Activated T-cell treated with anti-CD3 and anti-CD28 coated beads, Interleukin-2, amount 50 U/mL, for 72 hours (primary cell): ENCODE measurements around the gene BBX. TPM values are rescaled to one million over a fixed set of nuclear protein-coding genes. Genes with fewer than 3 reads are reported as not detected.
"Not testable (repeated sequence)": the region's sequence is repeated elsewhere in the genome, so short reads cannot be mapped to it uniquely, and the experiment has no call there.

Source experiments
- ATAC-seq, 2 donors: fragments of 150-1000 bp; cut with Tn5 transposase; replicated peaks in 1 of 2; 2 replicates each; pipeline ENCODE4 v1.10.0; 2021; ENCODE audit warnings: moderate library complexity in 2 of 2, mild to moderate bottlenecking in 1 of 2
- DNase-seq, 2 donors: peaks; one replicate each; pipeline ENCODE4 v3.0.0; 2021 to 2022; ENCODE audit warnings: mixed read lengths in 1 of 2
- H3K27ac Mint-ChIP-seq: one replicate; pipeline ENCODE4 v1.8.0; 2022; ENCODE audit warnings: mild to moderate bottlenecking, moderate library complexity, mixed read lengths
- H3K27me3 Mint-ChIP-seq: one replicate; pipeline ENCODE4 v1.8.0; 2022; ENCODE audit warnings: low read depth, mixed read lengths
- H3K36me3 Mint-ChIP-seq, 2 donors: one replicate each; pipeline ENCODE4 v1.8.0; 2022; ENCODE audit warnings: mixed read lengths in 2 of 2, mild to moderate bottlenecking in 1 of 2; ENCODE audit not compliant: insufficient read depth in 2 of 2
- H3K4me1 Mint-ChIP-seq: one replicate; pipeline ENCODE4 v1.8.0; 2022; ENCODE audit warnings: low read depth, mixed read lengths
- H3K4me3 Mint-ChIP-seq, 2 donors: one replicate each; pipeline ENCODE4 v1.8.0; 2022; ENCODE audit warnings: mild to moderate bottlenecking in 2 of 2, mixed read lengths in 2 of 2, moderate library complexity in 2 of 2
- H3K9me3 Mint-ChIP-seq, 2 donors: one replicate each; pipeline ENCODE4 v1.8.0; 2022; ENCODE audit warnings: mixed read lengths in 2 of 2
- total RNA-seq, 2 donors: library from RNA; stranded (reverse); gene quantifications; one replicate each; pipeline ENCODE4 v1.2.3, GENCODE V29; 2022

The BBX gene
- total RNA-seq, 2 donors from 2014 or later: 65.0 to 65.1 TPM

GRCh38 chr3:107689355-107689754, 166.6 kb downstream of the BBX start:
- Mint-ChIP-seq H3K4me1 (peaks cover 25% of the 10 kb centered on the region), H3K27me3 (no peaks in the 10 kb centered on the region), H3K36me3 (no peaks in the 10 kb centered on the region), H3K4me3 (no peak overlapping the region), H3K27ac (no peak overlapping the region), H3K9me3 (no peaks in the 10 kb centered on the region)
- DNase-seq: no peak
- no peak for ATAC-seq

- H3K27ac Mint-ChIP-seq: no peak overlapping the region
- peaks cover 13% of the 10 kb centered on the region for H3K4me1 Mint-ChIP-seq
- peak; percentile 70 to 80 for ATAC-seq
- no peak for DNase-seq
- H3K27me3 Mint-ChIP-seq: no peaks in the 10 kb centered on the region
- H3K9me3 Mint-ChIP-seq: no peaks in the 10 kb centered on the region
- no peaks in the 10 kb centered on the region for H3K36me3 Mint-ChIP-seq
- no peak overlapping the region for H3K4me3 Mint-ChIP-seq
Measured at GRCh38 chr3:107690522-107691138, 167.9 kb downstream of the BBX start.

DNA sequence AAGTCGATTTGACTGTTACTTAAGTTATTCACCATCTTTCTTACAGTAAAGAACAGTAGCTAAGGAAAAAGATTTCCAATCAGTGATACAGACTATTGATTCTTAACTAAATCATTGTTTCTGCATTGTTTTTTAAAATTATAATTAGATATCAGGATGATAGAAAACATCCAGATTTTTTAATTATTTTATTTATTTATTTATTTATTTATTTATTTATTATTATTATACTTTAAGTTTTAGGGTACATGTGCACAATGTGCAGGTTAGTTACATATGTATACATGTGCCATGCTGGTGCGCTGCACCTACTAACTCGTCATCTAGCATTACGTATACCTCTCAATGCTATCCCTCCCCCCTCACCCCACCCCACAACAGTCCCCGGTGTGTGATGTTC, 169.2 kb downstream of the BBX start:
- not testable (repeated sequence) for H3K36me3 Mint-ChIP-seq, ATAC-seq, H3K27ac Mint-ChIP-seq, H3K4me3 Mint-ChIP-seq, H3K9me3 Mint-ChIP-seq, DNase-seq, H3K27me3 Mint-ChIP-seq
- H3K4me1 Mint-ChIP-seq: peaks cover 11% of the 10 kb centered on the region

GRCh38 chr3:107697348-107697747, 174.6 kb downstream of the BBX start:
- H3K36me3 Mint-ChIP-seq, H3K27ac Mint-ChIP-seq, ATAC-seq, DNase-seq, H3K27me3 Mint-ChIP-seq, H3K9me3 Mint-ChIP-seq: not testable (repeated sequence)
- peaks cover 11% of the 10 kb centered on the region for H3K4me1 Mint-ChIP-seq
- peak overlapping the region; percentile 39 to 57 for H3K4me3 Mint-ChIP-seq

DNA sequence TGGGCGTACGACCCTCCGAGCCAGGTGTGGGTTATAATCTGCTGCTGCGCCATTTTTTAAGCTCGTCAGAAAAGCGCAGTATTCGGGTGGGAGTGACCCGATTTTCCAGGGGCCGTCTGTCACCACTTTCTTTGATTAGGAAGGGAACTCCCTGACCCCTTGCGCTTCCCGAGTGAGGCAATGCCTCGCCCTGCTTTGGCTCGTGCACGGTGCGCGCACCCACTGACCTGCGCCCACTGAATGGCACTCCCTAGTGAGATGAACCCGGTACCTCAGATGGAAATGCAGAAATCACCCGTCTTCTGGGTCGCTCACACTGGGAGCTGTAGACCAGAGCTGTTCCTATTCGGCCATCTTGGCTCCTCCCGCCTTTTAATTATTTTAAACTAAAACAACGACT, 175.1 kb downstream of the BBX start:
- H3K27me3 Mint-ChIP-seq, H3K9me3 Mint-ChIP-seq, ATAC-seq, H3K36me3 Mint-ChIP-seq, H3K27ac Mint-ChIP-seq, DNase-seq: not testable (repeated sequence)
- H3K4me1 Mint-ChIP-seq: peaks cover 11% of the 10 kb centered on the region
- H3K4me3 Mint-ChIP-seq: peak overlapping the region; percentile 57 to 69

DNA sequence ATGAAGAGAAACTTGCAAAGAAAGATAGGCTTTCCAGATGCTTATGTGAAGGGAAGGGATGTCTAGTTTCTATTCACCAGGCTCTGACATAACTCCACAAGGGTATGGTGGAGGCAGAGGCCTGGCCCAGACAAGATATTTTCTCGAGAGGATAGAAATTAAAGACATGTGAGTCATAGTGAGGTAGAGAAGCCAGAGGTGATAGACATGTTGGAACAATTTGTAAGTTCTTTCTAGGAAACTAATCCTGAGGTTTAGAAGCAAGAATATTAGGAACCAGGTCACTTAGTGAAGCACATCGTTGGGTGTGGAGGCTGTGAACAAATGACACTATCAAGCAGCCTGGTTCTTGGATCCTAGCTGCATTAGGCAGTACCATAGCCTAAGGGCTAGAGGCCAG, 176.9 kb downstream of the BBX start:
- no peak overlapping the region for H3K27ac Mint-ChIP-seq
- no peaks in the 10 kb centered on the region for H3K36me3 Mint-ChIP-seq
- H3K9me3 Mint-ChIP-seq: peaks cover 0 to 1% of the 10 kb centered on the region in 2 donors
- H3K27me3 Mint-ChIP-seq: no peaks in the 10 kb centered on the region
- DNase-seq (no peak), ATAC-seq (no peak)
- H3K4me1 Mint-ChIP-seq: peaks cover 11% of the 10 kb centered on the region
- H3K4me3 Mint-ChIP-seq: no peak overlapping the region

DNA sequence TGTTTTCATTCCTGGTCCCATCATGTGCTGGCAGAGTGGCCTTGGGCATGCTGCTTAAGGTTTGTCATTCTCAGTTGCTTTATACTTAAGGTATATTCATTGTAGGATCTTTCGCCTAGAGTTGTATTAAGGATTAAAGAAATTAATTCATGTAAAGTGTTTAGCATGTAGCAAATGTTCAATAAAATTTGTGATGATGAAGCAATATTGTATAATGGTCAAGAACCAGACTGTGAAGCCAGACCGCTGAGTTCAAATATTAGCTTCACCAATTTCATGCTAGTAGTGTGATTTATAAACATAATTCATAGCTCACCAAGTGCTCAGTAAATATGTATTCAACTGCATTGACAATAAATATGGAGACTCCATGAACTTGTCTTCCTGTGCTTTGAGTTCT, 178.5 kb downstream of the BBX start:
- ATAC-seq: no peak
- H3K36me3 Mint-ChIP-seq: no peaks in the 10 kb centered on the region
- H3K9me3 Mint-ChIP-seq: peaks cover 0 to 1% of the 10 kb centered on the region in 2 donors
- no peak overlapping the region for H3K27ac Mint-ChIP-seq
- no peak overlapping the region for H3K4me3 Mint-ChIP-seq
- no peaks in the 10 kb centered on the region for H3K27me3 Mint-ChIP-seq
- peaks cover 11% of the 10 kb centered on the region for H3K4me1 Mint-ChIP-seq
- no peak for DNase-seq

DNA sequence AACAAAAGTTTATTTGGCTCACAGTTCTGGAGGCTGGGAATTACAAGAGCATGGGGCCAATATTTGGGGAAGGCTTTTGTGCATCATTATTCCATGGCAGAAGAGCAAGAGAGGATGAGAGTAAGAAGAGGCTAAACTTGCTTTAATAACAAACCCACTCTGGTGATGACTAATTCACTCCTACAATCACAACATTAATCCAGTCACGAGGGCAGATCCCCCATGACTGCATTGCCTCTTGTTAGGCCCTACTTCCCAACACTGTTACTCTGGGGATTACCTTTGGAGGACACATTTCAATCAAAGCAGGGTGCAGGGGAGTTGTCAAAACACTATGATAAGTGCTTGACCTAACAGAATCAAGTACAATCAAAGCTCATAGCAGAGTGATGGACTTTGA, 181.7 kb downstream of the BBX start:
- Mint-ChIP-seq H3K4me3 (no peak overlapping the region), H3K27ac (no peak overlapping the region), H3K4me1 (no peaks in the 10 kb centered on the region), H3K27me3 (no peaks in the 10 kb centered on the region), H3K9me3 (no peaks in the 10 kb centered on the region), H3K36me3 (no peaks in the 10 kb centered on the region)
- ATAC-seq (no peak), DNase-seq (no peak)

DNA sequence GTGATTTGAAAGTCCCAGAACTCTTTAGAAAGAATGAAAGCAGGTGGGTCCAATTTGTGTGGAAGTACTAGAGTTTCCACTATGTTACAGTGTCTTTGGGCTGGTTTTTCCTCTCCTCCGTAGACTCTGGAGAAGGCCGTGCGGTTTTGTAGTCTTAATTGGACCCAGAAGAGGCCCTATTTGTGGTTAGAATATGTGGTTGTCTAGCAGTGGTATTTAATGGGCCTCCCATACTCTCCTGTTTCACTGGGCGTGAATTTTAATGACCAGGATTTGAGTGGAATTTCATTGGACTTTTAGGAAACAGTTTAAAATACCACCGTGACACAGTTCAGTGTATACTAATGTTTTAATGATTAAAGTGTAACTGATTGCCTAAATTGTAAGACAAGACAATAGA, 182.3 kb downstream of the BBX start:
- H3K27me3 Mint-ChIP-seq: no peaks in the 10 kb centered on the region

DNA sequence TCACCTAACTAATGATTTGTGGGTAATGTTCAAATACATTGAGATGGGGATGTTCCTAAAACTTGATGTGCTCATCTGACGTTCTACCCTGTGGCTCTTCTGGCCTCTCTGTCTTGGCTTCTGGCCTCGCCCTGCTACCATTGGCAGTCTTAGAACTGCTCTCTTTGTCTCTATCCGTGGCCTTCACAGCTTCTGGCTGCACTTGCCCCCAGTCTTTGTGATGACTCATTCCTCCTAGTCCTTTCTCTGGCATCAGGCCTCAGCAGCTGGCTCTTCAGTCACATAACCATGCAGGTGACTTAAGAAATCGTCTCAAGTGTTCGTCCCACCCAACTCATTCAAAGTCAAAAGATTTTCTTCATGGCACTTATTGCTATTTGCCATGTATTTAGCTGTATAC, 188.1 kb downstream of the BBX start:
- Mint-ChIP-seq H3K4me3 (no peak overlapping the region), H3K27ac (no peak overlapping the region), H3K36me3 (peaks cover 3 to 7% of the 10 kb centered on the region in 2 donors), H3K4me1 (no peaks in the 10 kb centered on the region), H3K9me3 (no peaks in the 10 kb centered on the region), H3K27me3 (no peaks in the 10 kb centered on the region)
- no peak for ATAC-seq
- no peak for DNase-seq

More for the DNA sequence above, 182.3 kb downstream of the BBX start:
- DNase-seq (no peak), ATAC-seq (no peak)
- Mint-ChIP-seq H3K4me3 (no peak overlapping the region), H3K27ac (no peak overlapping the region), H3K36me3 (no peaks in the 10 kb centered on the region), H3K4me1 (no peaks in the 10 kb centered on the region), H3K9me3 (no peaks in the 10 kb centered on the region)

- H3K27me3 Mint-ChIP-seq: no peaks in the 10 kb centered on the region
- DNase-seq (no peak), ATAC-seq (peak in 1 of 2 donors; percentile 35)
- no peak overlapping the region for H3K27ac Mint-ChIP-seq
- no peak overlapping the region for H3K4me3 Mint-ChIP-seq
- peaks cover 14% of the 10 kb centered on the region for H3K4me1 Mint-ChIP-seq
- peaks cover 3 to 7% of the 10 kb centered on the region in 2 donors for H3K36me3 Mint-ChIP-seq
- H3K9me3 Mint-ChIP-seq: no peaks in the 10 kb centered on the region
Measured at GRCh38 chr3:107716734-107717133, 194.0 kb downstream of the BBX start.

- peaks cover 14% of the 10 kb centered on the region for H3K4me1 Mint-ChIP-seq
- ATAC-seq (no peak), DNase-seq (no peak)
- peaks cover 0 to 5% of the 10 kb centered on the region in 2 donors for H3K36me3 Mint-ChIP-seq
- no peak overlapping the region for H3K27ac Mint-ChIP-seq
- H3K9me3 Mint-ChIP-seq: no peaks in the 10 kb centered on the region
- no peaks in the 10 kb centered on the region for H3K27me3 Mint-ChIP-seq
- no peak overlapping the region for H3K4me3 Mint-ChIP-seq
Measured at GRCh38 chr3:107718547-107718946, 195.8 kb downstream of the BBX start.

DNA sequence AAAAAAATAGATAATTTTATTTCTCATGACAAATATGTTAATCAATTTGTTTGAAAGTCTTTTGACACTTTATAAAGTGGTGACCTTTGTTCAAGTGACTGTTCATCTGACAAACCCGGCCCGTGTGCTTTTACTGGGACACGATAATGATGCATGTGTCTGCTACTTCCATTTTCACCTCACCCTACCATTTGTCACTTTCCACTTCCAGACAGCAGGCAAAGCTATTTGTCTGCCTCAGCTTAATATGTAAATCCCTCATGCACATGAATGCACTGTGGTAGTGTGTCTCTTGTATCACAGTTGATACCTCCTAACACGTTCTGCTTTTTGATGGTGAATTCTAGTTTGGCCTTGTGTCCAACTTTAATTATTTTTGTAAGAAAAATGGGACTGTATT, 204.3 kb downstream of the BBX start:
- Mint-ChIP-seq H3K4me1 (peaks cover 13% of the 10 kb centered on the region), H3K36me3 (peaks cover 0 to 9% of the 10 kb centered on the region in 2 donors), H3K9me3 (no peaks in the 10 kb centered on the region), H3K27ac (no peak overlapping the region), H3K27me3 (no peaks in the 10 kb centered on the region), H3K4me3 (no peak overlapping the region)
- DNase-seq: no peak
- no peak for ATAC-seq

DNA sequence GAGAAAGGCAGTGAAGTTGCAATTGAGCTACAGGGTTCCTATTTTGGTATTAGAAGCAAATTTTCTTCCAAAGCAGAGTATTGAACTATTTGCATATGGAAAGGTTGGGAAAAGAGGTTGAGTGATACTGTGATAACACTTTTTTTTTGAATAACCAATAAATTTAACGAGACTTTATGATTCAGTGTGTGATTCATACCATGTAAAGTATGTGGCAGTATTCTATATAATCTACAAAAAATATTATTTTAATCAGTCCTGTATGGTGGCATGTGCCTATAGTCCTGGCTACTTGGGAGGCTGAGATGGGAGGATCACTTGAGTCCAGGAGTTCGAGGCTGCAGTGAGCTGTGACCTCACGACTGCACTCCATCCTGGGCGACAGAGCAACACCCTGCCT, 206.9 kb downstream of the BBX start:
- no peak for ATAC-seq
- H3K4me3 Mint-ChIP-seq: no peak overlapping the region
- H3K27ac Mint-ChIP-seq: no peak overlapping the region
- peaks cover 13% of the 10 kb centered on the region for H3K4me1 Mint-ChIP-seq
- no peak for DNase-seq
- H3K27me3 Mint-ChIP-seq: no peaks in the 10 kb centered on the region
- H3K9me3 Mint-ChIP-seq: no peaks in the 10 kb centered on the region
- peaks cover 1 to 9% of the 10 kb centered on the region in 2 donors for H3K36me3 Mint-ChIP-seq
